ENCODE measurements around the gene LPCAT1. TPM values are rescaled to one million over a fixed set of nuclear protein-coding genes. Genes with fewer than 3 reads are reported as not detected.

LPCAT1 gene
- total and polyA plus RNA-seq, 2 donors (not counting 3 experiments of a cell fraction or from before 2014, with no cell fraction given), result 28.9 to 57.2 TPM

DNA sequence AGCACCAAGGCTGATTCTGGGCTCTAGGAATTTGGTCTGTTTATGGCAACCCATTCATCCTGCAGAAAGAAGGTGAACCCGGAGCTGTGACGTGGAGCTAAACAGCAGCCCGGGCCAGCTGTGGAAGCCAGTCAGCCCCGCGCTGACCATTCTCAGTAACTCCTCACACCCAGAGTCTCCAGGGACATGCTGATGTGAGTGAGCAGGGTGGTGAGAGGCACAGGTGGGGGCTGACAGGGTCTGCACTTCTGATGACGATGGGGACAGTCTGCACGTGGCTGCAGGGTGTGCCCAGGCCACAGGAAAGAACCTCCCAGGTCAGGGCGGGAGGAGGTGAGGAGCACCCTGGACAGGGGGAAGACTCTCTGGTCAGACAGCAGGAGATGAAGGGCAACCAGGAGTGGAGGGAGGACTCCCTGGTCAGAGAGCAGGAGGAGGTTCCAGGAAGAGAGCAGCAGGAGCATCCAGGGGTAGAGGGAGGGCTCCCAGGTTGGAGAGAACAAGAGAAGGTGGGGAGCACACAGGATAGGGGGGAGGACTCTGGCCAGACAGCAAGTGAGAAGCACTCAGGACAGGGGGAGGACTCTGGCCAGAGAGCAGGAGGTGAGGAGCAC lies 52.4 kb downstream of the LPCAT1 start:
- CTCF ChIA-PET, result interaction anchor here (2.1 kb wide), 1 partner anchor 9 kb away, joined by 10 read pairs; no protein-coding TSS in a partner anchor

More for the DNA sequence above, 52.4 kb downstream of the LPCAT1 start:
- Histone ChIP-seq H3K27me3 (ENCODE audit: control insufficient read depth in 2 of 2, insufficient read depth in 2 of 2, low read length in 2 of 2) (no peaks in the 10 kb centered on the region), H3K27ac (ENCODE audit: insufficient read depth, low read depth, low read length) (no peak overlapping the region), H2AFZ (ENCODE audit: low read depth, low read length) (no peak overlapping the region), H3K36me3 (ENCODE audit: control insufficient read depth in 2 of 2, extremely low read depth in 1 of 2, insufficient read depth in 2 of 2, low read length in 2 of 2) (peaks cover 2 to 17% of the 10 kb centered on the region in 2 experiments), H4K20me1 (replicated peaks; ENCODE audit: control insufficient read depth, extremely low read depth, insufficient read depth, low read length) (no peaks in the 10 kb centered on the region), H3K9me3 (replicated peaks; ENCODE audit: control insufficient read depth, insufficient read depth, low read length) (no peaks in the 10 kb centered on the region), H3K4me3 (replicated peaks in 1 of 3; ENCODE audit: insufficient read depth in 1 of 3, low read depth in 1 of 3, low read length in 3 of 3) (no peak overlapping the region), H3K79me2 (ENCODE audit: control insufficient read depth, insufficient read depth, low read length) (no peaks in the 10 kb centered on the region), H3K4me2 (ENCODE audit: insufficient read depth, low read length) (no peak overlapping the region), H3K9ac (replicated peaks; ENCODE audit: extremely low read depth, insufficient read depth, low read length) (no peak overlapping the region), H3K4me1 (ENCODE audit: control insufficient read depth, extremely low read depth, insufficient read depth, low read length) (no peaks in the 10 kb centered on the region), H3K9me1 (replicated peaks; ENCODE audit: control insufficient read depth, extremely low read depth, insufficient read depth, low read length) (no peaks in the 10 kb centered on the region)
- POLR2A ChIA-PET, result no interaction called here
- TF ChIP-seq, protein P1, sequence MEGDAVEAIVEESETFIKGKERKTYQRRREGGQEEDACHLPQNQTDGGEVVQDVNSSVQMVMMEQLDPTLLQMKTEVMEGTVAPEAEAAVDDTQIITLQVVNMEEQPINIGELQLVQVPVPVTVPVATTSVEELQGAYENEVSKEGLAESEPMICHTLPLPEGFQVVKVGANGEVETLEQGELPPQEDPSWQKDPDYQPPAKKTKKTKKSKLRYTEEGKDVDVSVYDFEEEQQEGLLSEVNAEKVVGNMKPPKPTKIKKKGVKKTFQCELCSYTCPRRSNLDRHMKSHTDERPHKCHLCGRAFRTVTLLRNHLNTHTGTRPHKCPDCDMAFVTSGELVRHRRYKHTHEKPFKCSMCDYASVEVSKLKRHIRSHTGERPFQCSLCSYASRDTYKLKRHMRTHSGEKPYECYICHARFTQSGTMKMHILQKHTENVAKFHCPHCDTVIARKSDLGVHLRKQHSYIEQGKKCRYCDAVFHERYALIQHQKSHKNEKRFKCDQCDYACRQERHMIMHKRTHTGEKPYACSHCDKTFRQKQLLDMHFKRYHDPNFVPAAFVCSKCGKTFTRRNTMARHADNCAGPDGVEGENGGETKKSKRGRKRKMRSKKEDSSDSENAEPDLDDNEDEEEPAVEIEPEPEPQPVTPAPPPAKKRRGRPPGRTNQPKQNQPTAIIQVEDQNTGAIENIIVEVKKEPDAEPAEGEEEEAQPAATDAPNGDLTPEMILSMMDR (IDR thresholded peaks at IDR 0.05; ENCODE audit: extremely low read depth in 1 of 2, insufficient read depth in 1 of 2, low read depth in 1 of 2, low read length in 2 of 2), result no peak
- TF ChIP-seq, protein P2, sequence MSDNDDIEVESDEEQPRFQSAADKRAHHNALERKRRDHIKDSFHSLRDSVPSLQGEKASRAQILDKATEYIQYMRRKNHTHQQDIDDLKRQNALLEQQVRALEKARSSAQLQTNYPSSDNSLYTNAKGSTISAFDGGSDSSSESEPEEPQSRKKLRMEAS (IDR thresholded peaks at IDR 0.05; ENCODE audit: insufficient read depth, insufficient read length), result no peak
- TF ChIP-seq POLR2AphosphoS5 (IDR thresholded peaks at IDR 0.05; ENCODE audit: insufficient read depth, low read depth, low read length) (no peak), EZH2 (IDR thresholded peaks at IDR 0.05; ENCODE audit: borderline replicate concordance, low read depth, low read length, severe bottlenecking) (no peak)
- intact Hi-C loops (cut with micrococcal nuclease) (no loop called here), dilution Hi-C loops (cut with MboI; ENCODE audit: extremely low pct_ligation_motif_present, low sequenced_read_pairs) (no loop called here)
- FAIRE-seq (no peak), DNase-seq (ENCODE audit: low read depth, low spot score) (no peak)
- BruUV-seq (replicated peaks), result no TSS peak
